ENCODE results near the gene KLF15. TPM values are rescaled to one million over a fixed set of nuclear protein-coding genes. Genes with fewer than 3 reads are reported as not detected.
A peak's percentile ranks its signal among the peaks of the same experiment; 100 is the strongest.

The KLF15 gene
- total and polyA plus RNA-seq, 9 of the 15 experiments (the other 6 are each of a cell fraction or from before 2014, with no cell fraction given), result 0.08 to 4.8 (median 1.2) TPM

DNA sequence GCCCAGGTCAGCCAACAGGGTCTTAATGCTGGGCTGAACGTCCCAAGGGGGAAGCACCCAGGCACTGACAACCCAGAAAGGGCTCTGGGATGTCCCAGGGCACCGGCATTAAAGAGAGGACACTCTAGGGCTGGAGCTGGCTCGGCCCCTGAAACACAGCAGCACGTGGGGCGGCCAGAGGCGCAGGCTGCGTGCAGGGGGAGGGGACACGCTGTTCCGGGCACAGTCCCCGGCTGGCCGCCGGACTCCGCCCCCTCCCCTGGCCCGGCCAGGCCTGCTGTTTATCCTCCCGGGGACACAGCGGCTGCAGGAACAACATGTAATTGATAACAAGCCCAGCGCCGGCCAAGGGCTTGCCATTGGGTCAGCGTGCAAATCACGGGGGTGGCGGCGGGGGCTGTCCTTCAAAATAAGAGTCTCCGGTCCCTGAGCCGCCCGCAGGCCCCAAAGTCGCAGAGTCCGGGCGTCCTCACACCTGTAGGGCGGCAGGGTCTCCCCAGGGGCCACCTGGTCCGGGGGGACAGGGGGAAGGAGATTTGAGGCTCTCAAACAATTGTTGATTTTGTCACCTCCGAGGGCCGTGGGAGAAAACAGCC lies 1.3 kb downstream of the KLF15 start (continued):
- TF ChIP-seq ARID2 (IDR thresholded peaks at IDR 0.05) (no peak), RBM14 (IDR thresholded peaks at IDR 0.05; ENCODE audit: borderline replicate concordance, insufficient read depth, low read depth, low read length) (no peak), ZNF239 (CRISPR knock-in tag; IDR thresholded peaks at IDR 0.05) (no peak), FOSL1 (tag; conservative IDR thresholded peaks at IDR 0.05) (no peak), ESRRB (CRISPR knock-in tag; IDR thresholded peaks at IDR 0.05; ENCODE audit: borderline replicate concordance) (no peak), LARP7 (IDR thresholded peaks at IDR 0.05) (no peak), HNRNPLL (IDR thresholded peaks at IDR 0.05; ENCODE audit: low read depth, low read length, poor library complexity, severe bottlenecking) (peak; percentile 16), BRD9 (IDR thresholded peaks at IDR 0.05; ENCODE audit: low read depth, partially characterized antibody) (no peak), HEY1 (CRISPR knock-in tag; IDR thresholded peaks at IDR 0.05; ENCODE audit: borderline replicate concordance) (no peak), HNRNPL (IDR thresholded peaks at IDR 0.05; ENCODE audit: low read depth, low read length) (no peak), NR3C1 (CRISPR knock-in tag; IDR thresholded peaks at IDR 0.05) (no peak), SIX5 (IDR thresholded peaks at IDR 0.05; ENCODE audit: borderline replicate concordance in 1 of 2, insufficient read depth in 1 of 2, low read depth in 1 of 2, low read length in 2 of 2) (no peak), ZNF785 (CRISPR knock-in tag; IDR thresholded peaks at IDR 0.05) (no peak), DNMT1 (IDR thresholded peaks at IDR 0.05) (no peak)
- TF ChIP-seq, protein P1, sequence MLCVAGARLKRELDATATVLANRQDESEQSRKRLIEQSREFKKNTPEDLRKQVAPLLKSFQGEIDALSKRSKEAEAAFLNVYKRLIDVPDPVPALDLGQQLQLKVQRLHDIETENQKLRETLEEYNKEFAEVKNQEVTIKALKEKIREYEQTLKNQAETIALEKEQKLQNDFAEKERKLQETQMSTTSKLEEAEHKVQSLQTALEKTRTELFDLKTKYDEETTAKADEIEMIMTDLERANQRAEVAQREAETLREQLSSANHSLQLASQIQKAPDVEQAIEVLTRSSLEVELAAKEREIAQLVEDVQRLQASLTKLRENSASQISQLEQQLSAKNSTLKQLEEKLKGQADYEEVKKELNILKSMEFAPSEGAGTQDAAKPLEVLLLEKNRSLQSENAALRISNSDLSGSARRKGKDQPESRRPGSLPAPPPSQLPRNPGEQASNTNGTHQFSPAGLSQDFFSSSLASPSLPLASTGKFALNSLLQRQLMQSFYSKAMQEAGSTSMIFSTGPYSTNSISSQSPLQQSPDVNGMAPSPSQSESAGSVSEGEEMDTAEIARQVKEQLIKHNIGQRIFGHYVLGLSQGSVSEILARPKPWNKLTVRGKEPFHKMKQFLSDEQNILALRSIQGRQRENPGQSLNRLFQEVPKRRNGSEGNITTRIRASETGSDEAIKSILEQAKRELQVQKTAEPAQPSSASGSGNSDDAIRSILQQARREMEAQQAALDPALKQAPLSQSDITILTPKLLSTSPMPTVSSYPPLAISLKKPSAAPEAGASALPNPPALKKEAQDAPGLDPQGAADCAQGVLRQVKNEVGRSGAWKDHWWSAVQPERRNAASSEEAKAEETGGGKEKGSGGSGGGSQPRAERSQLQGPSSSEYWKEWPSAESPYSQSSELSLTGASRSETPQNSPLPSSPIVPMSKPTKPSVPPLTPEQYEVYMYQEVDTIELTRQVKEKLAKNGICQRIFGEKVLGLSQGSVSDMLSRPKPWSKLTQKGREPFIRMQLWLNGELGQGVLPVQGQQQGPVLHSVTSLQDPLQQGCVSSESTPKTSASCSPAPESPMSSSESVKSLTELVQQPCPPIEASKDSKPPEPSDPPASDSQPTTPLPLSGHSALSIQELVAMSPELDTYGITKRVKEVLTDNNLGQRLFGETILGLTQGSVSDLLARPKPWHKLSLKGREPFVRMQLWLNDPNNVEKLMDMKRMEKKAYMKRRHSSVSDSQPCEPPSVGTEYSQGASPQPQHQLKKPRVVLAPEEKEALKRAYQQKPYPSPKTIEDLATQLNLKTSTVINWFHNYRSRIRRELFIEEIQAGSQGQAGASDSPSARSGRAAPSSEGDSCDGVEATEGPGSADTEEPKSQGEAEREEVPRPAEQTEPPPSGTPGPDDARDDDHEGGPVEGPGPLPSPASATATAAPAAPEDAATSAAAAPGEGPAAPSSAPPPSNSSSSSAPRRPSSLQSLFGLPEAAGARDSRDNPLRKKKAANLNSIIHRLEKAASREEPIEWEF (CRISPR knock-in tag; IDR thresholded peaks at IDR 0.05), result no peak
- TF ChIP-seq, protein P2, sequence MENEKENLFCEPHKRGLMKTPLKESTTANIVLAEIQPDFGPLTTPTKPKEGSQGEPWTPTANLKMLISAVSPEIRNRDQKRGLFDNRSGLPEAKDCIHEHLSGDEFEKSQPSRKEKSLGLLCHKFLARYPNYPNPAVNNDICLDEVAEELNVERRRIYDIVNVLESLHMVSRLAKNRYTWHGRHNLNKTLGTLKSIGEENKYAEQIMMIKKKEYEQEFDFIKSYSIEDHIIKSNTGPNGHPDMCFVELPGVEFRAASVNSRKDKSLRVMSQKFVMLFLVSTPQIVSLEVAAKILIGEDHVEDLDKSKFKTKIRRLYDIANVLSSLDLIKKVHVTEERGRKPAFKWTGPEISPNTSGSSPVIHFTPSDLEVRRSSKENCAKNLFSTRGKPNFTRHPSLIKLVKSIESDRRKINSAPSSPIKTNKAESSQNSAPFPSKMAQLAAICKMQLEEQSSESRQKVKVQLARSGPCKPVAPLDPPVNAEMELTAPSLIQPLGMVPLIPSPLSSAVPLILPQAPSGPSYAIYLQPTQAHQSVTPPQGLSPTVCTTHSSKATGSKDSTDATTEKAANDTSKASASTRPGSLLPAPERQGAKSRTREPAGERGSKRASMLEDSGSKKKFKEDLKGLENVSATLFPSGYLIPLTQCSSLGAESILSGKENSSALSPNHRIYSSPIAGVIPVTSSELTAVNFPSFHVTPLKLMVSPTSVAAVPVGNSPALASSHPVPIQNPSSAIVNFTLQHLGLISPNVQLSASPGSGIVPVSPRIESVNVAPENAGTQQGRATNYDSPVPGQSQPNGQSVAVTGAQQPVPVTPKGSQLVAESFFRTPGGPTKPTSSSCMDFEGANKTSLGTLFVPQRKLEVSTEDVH (IDR thresholded peaks at IDR 0.05; ENCODE audit: low read depth, partially characterized antibody), result no peak
- TF ChIP-seq, protein P3, sequence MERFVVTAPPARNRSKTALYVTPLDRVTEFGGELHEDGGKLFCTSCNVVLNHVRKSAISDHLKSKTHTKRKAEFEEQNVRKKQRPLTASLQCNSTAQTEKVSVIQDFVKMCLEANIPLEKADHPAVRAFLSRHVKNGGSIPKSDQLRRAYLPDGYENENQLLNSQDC (CRISPR knock-in tag; IDR thresholded peaks at IDR 0.05), result no peak
- TF ChIP-seq, protein P4, sequence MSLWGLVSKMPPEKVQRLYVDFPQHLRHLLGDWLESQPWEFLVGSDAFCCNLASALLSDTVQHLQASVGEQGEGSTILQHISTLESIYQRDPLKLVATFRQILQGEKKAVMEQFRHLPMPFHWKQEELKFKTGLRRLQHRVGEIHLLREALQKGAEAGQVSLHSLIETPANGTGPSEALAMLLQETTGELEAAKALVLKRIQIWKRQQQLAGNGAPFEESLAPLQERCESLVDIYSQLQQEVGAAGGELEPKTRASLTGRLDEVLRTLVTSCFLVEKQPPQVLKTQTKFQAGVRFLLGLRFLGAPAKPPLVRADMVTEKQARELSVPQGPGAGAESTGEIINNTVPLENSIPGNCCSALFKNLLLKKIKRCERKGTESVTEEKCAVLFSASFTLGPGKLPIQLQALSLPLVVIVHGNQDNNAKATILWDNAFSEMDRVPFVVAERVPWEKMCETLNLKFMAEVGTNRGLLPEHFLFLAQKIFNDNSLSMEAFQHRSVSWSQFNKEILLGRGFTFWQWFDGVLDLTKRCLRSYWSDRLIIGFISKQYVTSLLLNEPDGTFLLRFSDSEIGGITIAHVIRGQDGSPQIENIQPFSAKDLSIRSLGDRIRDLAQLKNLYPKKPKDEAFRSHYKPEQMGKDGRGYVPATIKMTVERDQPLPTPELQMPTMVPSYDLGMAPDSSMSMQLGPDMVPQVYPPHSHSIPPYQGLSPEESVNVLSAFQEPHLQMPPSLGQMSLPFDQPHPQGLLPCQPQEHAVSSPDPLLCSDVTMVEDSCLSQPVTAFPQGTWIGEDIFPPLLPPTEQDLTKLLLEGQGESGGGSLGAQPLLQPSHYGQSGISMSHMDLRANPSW (CRISPR knock-in tag; IDR thresholded peaks at IDR 0.05), result no peak
